PC-9 (cell line): Measurements from ENCODE around the gene FGD4. TPM values are rescaled to one million over a fixed set of nuclear protein-coding genes. Genes with fewer than 3 reads are reported as not detected.
A peak's percentile ranks its signal among the peaks of the same experiment; 100 is the strongest.

ENCODE experiments used
- BruUV-seq: library from RNA; stranded (reverse); fragments of 400-500 nt; replicated peaks from 2 replicates; lab custom pipeline; 2021; lab: Mats Ljungman, UMichigan
- CTCF ChIA-PET: fragments of 300-600 bp; sonication (Branson Sonifier 250); formaldehyde crosslinking; loops from one replicate; lab custom pipeline; 2022; ENCODE audit warnings: antibody characterized with exemption; lab: Charles Lee
- POLR2A ChIA-PET: fragments of 300-600 bp; sonication (Branson Sonifier 250); formaldehyde crosslinking; loops from one replicate; lab custom pipeline; 2022; ENCODE audit warnings: antibody characterized with exemption; ENCODE audit not compliant: unreplicated experiment; lab: Charles Lee
- DNase-seq, 2 experiments: peaks; one replicate each; pipeline versions ENCODE4 v3.0.0 to v3.0.0-alpha.2; 2015 to 2022; ENCODE audit warnings: mixed read lengths in 1 of 2
- H2AFZ ChIP-seq: fragments of 200-600 bp; sonication (generic); 2 replicates; pipeline ENCODE4 v1.8.1; 2017; ENCODE audit warnings: antibody characterized with exemption
- H3F3A ChIP-seq: fragments of 200-600 bp; sonication (generic); 2 replicates; pipeline ENCODE4 v1.8.1; 2017; ENCODE audit warnings: antibody characterized with exemption, mild to moderate bottlenecking, low read depth; ENCODE audit not compliant: insufficient read depth
- H3K27ac ChIP-seq: fragments of 200-600 bp; sonication (generic); 2 replicates; pipeline ENCODE4 v1.6.1; 2016; ENCODE audit warnings: mixed run types
- H3K27me3 ChIP-seq: fragments of 200-600 bp; sonication (generic); 2 replicates; pipeline ENCODE4 v1.6.1; 2016; ENCODE audit warnings: low read depth, mixed run types; ENCODE audit not compliant: insufficient read depth
- H3K36me3 ChIP-seq: fragments of 200-600 bp; sonication (generic); 2 replicates; pipeline ENCODE4 v1.6.1; 2016; ENCODE audit warnings: low read depth, mixed run types
- H3K4me1 ChIP-seq: fragments of 200-600 bp; sonication (generic); replicated peaks from 2 replicates; pipeline ENCODE4 v1.6.1; 2016; ENCODE audit warnings: mixed run types; ENCODE audit not compliant: insufficient read depth
- H3K4me2 ChIP-seq: fragments of 200-600 bp; sonication (generic); 2 replicates; pipeline ENCODE4 v1.6.1; 2017; ENCODE audit warnings: mixed run types
- H3K4me3 ChIP-seq: fragments of 200-600 bp; sonication (generic); 2 replicates; pipeline ENCODE4 v1.6.1; 2016; ENCODE audit warnings: mixed run types
- H3K79me2 ChIP-seq: fragments of 200-600 bp; sonication (generic); 2 replicates; pipeline ENCODE4 v1.6.1; 2017; ENCODE audit warnings: low read depth, mixed run types
- H3K9me2 ChIP-seq: fragments of 200-600 bp; sonication (generic); 2 replicates; pipeline ENCODE4 v1.8.1; 2017; ENCODE audit warnings: mild to moderate bottlenecking; ENCODE audit not compliant: insufficient read depth
- H3K9me3 ChIP-seq: fragments of 200-600 bp; sonication (generic); 2 replicates; pipeline ENCODE4 v1.8.1; 2016; ENCODE audit warnings: low read depth; ENCODE audit not compliant: insufficient read depth
- H4K20me1 ChIP-seq: fragments of 200-600 bp; sonication (generic); 2 replicates; pipeline ENCODE4 v1.8.1; 2017; ENCODE audit not compliant: insufficient read depth
- EZH2 ChIP-seq: fragments of 200-600 bp; sonication (generic); IDR thresholded peaks from 2 replicates; pipeline ENCODE4 v1.8.0; 2017; ENCODE audit warnings: antibody characterized with exemption, low read depth
- intact Hi-C: fragments of 100-400 bp; cut with micrococcal nuclease; formaldehyde crosslinking; loops from one replicate; pipeline ENCODE4 v1.10.0; 2022; ENCODE audit not compliant: unreplicated experiment
- total RNA-seq: library from RNA; stranded (reverse); gene quantifications from 2 replicates; pipeline ENCODE4 v1.2.3, GENCODE V29; 2021
- TF ChIP-seq, protein P1 (sequence below): fragments of 200-600 bp; sonication (generic); conservative IDR thresholded peaks from 2 replicates; pipeline ENCODE4 v1.6.1; 2017; ENCODE audit warnings: mixed run types, antibody characterized with exemption, mild to moderate bottlenecking, moderate library complexity

Gene FGD4
- total RNA-seq, 1 experiment from 2014 or later = 28.3 TPM

DNA sequence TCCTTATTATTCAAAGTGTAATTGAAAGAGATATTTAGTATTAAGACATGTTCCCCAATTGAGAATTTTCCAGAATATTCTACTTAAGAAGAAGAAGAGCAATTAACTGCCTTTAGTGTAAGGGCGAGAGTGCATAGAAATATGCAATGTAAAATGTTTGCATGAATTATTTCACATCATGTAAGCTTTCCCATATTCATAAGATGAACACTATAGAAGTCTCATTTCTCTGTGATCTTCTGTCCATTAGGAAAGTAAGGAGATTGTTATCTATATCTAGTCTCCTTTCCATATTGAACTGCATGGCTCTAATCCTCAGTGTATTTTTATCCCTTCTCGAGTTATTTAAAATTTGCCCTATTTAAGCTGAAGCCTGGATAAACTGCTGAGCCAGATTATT, 17.1 kb upstream of the FGD4 start:
- TF ChIP-seq, protein P1, sequence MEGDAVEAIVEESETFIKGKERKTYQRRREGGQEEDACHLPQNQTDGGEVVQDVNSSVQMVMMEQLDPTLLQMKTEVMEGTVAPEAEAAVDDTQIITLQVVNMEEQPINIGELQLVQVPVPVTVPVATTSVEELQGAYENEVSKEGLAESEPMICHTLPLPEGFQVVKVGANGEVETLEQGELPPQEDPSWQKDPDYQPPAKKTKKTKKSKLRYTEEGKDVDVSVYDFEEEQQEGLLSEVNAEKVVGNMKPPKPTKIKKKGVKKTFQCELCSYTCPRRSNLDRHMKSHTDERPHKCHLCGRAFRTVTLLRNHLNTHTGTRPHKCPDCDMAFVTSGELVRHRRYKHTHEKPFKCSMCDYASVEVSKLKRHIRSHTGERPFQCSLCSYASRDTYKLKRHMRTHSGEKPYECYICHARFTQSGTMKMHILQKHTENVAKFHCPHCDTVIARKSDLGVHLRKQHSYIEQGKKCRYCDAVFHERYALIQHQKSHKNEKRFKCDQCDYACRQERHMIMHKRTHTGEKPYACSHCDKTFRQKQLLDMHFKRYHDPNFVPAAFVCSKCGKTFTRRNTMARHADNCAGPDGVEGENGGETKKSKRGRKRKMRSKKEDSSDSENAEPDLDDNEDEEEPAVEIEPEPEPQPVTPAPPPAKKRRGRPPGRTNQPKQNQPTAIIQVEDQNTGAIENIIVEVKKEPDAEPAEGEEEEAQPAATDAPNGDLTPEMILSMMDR = no peak
- TF ChIP-seq EZH2 = no peak
- Histone ChIP-seq H3K4me1 (no peaks in the 10 kb centered on the region), H3K4me3 (no peak overlapping the region), H3F3A (no peaks in the 10 kb centered on the region), H3K36me3 (no peaks in the 10 kb centered on the region), H3K27me3 (no peaks in the 10 kb centered on the region), H3K79me2 (no peaks in the 10 kb centered on the region), H3K4me2 (no peak overlapping the region), H4K20me1 (no peaks in the 10 kb centered on the region), H2AFZ (no peak overlapping the region), H3K27ac (no peak overlapping the region), H3K9me2 (no peaks in the 10 kb centered on the region; the same call in 1 of the 2 replicates), H3K9me3 (no peaks in the 10 kb centered on the region)
- ChIA-PET POLR2A (no interaction called here), CTCF (interaction anchor here (0.7 kb wide), 1 partner anchor 12 kb away, joined by 3 read pairs; no protein-coding TSS in a partner anchor)
- DNase-seq = no peak
- BruUV-seq = no TSS peak
- intact Hi-C loops = no loop called here

DNA sequence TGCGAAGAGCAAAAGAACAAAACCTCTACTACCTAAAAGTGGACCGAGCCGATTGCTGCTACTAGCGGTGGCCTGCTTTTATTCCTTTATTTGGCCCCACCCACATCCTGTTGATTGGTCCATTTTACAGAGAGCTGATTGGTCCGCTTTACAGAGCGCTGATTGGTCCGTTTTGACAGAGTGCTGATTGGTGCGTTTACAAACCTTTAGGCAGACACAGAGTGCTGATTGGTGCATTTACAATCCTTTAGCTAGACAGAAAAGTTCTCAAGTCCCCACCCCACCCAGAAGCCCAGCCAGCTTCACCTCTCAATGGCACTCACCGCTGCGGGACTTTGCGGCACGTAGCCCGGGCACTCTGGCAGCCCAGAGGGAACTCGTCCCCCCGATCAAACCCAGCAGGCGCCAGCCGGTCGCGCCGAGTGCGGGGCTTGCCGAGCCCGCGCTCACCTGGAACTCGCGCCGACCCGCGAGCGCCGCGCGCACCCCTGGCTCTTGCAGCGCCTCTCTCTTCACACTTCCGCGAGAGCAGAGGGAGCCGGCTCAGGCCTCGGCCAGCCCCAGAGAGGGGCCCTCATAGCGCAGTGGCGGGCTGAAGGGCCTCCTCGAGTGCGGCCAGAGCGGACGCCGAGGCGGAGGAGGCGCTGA, 8.7 kb upstream of the FGD4 start:
- H3K79me2 ChIP-seq = no peaks in the 10 kb centered on the region
- BruUV-seq = no TSS peak
- H3F3A ChIP-seq = peaks cover 10% of the 10 kb centered on the region
- no peak overlapping the region for H3K27ac ChIP-seq
- H3K9me2 ChIP-seq = no peaks in the 10 kb centered on the region
- H3K4me3 ChIP-seq = peak overlapping the region; percentile 60
- ChIA-PET CTCF (no interaction called here), POLR2A (no interaction called here)
- peak overlapping the region; percentile 75 for H3K4me2 ChIP-seq
- no peaks in the 10 kb centered on the region for H3K27me3 ChIP-seq
- no peaks in the 10 kb centered on the region for H4K20me1 ChIP-seq
- H3K36me3 ChIP-seq = no peaks in the 10 kb centered on the region
- peak overlapping the region; percentile 89 for H2AFZ ChIP-seq
- no peaks in the 10 kb centered on the region; the same call in 1 of the 2 replicates for H3K4me1 ChIP-seq
- TF ChIP-seq, protein P1 = no peak
- TF ChIP-seq EZH2 = no peak
- DNase-seq = peak; percentile 49 to 69
- no peaks in the 10 kb centered on the region; the same call in 1 of the 2 replicates for H3K9me3 ChIP-seq
- intact Hi-C loops = loop anchor here (10.0 kb wide), 1 partner anchor 94 kb away; no protein-coding TSS in a partner anchor

DNA sequence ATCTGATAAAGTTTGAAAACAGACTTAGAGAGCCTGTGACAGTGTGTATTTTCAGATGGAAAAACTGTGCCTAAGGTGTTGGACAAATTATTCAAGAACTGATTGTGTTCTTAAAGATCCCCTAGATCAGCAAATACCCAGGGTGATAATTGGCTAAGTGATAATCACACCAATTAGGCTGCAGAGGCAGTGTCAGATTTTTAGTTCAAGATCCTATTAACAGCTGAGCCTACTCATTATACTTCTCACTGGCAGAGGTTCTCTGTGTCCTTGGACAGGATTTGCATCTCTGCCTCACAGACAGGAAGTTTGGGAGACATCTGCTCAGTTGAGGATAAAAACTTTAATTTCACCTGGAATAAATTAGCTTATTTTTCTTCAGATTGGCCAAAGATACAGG, 4.3 kb upstream of the FGD4 start:
- no peaks in the 10 kb centered on the region for H3K27me3 ChIP-seq
- no peaks in the 10 kb centered on the region for H3K9me2 ChIP-seq
- no peaks in the 10 kb centered on the region for H4K20me1 ChIP-seq
- H3K4me1 ChIP-seq = peaks cover 8% of the 10 kb centered on the region
- DNase-seq = no peak
- peaks cover 22% of the 10 kb centered on the region for H3F3A ChIP-seq
- no peak overlapping the region for H3K27ac ChIP-seq
- H2AFZ ChIP-seq = no peak overlapping the region
- ChIA-PET POLR2A (no interaction called here), CTCF (no interaction called here)
- BruUV-seq = no TSS peak
- no peaks in the 10 kb centered on the region for H3K79me2 ChIP-seq
- H3K9me3 ChIP-seq = no peaks in the 10 kb centered on the region; the same call in 1 of the 2 replicates
- TF ChIP-seq, protein P1 = no peak
- no peak for TF ChIP-seq EZH2
- H3K4me3 ChIP-seq = no peak overlapping the region
- H3K36me3 ChIP-seq = no peaks in the 10 kb centered on the region
- H3K4me2 ChIP-seq = no peak overlapping the region
- intact Hi-C loops = loop anchor here (5.0 to 10.0 kb wide), 3 partner anchors 90 to 212 kb away; no protein-coding TSS in a partner anchor
